ENCODE data around the gene RIPOR3. TPM values are rescaled to one million over a fixed set of nuclear protein-coding genes. Genes with fewer than 3 reads are reported as not detected.
A peak's percentile ranks its signal among the peaks of the same experiment; 100 is the strongest.

RIPOR3 gene
- total and polyA plus RNA-seq, 2 experiments from 2014 or later, result 3.0 to 4.8 TPM

- Histone ChIP-seq H3K27ac (no peak overlapping the region), H3K4me3 (no peak overlapping the region), H3K9me3 (ENCODE audit: low read depth) (no peaks in the 10 kb centered on the region), H3K27me3 (no peaks in the 10 kb centered on the region), H3K4me1 (ENCODE audit: low read depth) (no peaks in the 10 kb centered on the region), H3K36me3 (peaks cover 47% of the 10 kb centered on the region)
- no peak for DNase-seq (ENCODE audit: low read depth in 1 of 2, low spot score in 1 of 2)
- no peak for TF ChIP-seq CTCF (IDR thresholded peaks at IDR 0.05; ENCODE audit: low read depth, low read length)
These were observed 109.2 kb downstream of the RIPOR3 start for GRCh38 chr20:50582092-50582491.

GRCh38 chr20:50580842-50581544 lies 110.3 kb downstream of the RIPOR3 start:
- Histone ChIP-seq H3K27me3 (no peaks in the 10 kb centered on the region), H3K4me1 (ENCODE audit: low read depth) (no peaks in the 10 kb centered on the region), H3K27ac (no peak overlapping the region), H3K9me3 (ENCODE audit: low read depth) (no peaks in the 10 kb centered on the region), H3K4me3 (no peak overlapping the region), H3K36me3 (peaks cover 47% of the 10 kb centered on the region)
- DNase-seq (ENCODE audit: low read depth in 1 of 2, low spot score in 1 of 2), result no peak
- TF ChIP-seq CTCF (IDR thresholded peaks at IDR 0.05; ENCODE audit: low read depth, low read length), result no peak

DNA sequence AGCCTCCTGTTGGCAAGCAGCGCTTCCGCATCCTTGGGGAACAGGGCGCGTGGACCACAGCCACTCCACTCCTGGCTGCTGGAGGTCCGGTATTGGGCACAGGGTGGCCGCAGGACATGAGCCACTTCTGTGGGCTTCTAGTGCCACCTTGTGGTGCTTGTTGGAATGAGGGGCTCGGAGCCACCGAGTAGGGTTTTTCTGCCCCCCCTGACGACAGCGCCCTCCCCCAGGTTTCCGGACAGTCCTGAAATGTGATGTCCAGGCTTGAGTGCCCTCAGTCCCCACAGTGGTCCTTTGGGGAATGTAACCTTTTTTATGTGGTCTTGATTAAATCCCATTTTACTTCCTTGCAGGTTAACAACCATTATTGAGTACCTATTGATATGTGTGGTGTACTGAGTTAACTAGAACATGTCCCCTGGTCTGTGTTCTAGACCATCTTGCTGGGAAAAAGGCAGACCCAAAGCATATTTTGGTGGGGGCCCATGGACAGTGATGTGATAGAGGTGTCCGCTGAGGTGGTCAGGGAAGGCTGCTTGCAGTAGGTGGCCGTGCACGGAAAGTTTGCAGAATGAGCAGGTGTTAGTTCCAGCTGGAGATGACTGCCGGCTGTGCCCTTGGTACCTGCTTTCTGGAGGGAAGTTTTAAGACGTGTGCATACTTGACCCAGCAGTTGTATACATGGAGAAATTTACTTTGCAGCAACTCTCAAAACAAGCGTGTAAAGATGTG lies 111.2 kb downstream of the RIPOR3 start:
- H3K27me3 ChIP-seq, result no peaks in the 10 kb centered on the region
- DNase-seq (ENCODE audit: low read depth in 1 of 2, low spot score in 1 of 2), result peak; percentile 62 to 65
- no peak overlapping the region for H3K27ac ChIP-seq
- peaks cover 47% of the 10 kb centered on the region for H3K36me3 ChIP-seq
- H3K4me1 ChIP-seq (ENCODE audit: low read depth), result no peaks in the 10 kb centered on the region
- H3K4me3 ChIP-seq, result no peak overlapping the region
- no peaks in the 10 kb centered on the region for H3K9me3 ChIP-seq (ENCODE audit: low read depth)
- TF ChIP-seq CTCF (IDR thresholded peaks at IDR 0.05; ENCODE audit: low read depth, low read length), result peak; percentile 69

GRCh38 chr20:50579511-50579910 lies 111.8 kb downstream of the RIPOR3 start:
- peaks cover 47% of the 10 kb centered on the region for H3K36me3 ChIP-seq
- no peaks in the 10 kb centered on the region for H3K4me1 ChIP-seq (ENCODE audit: low read depth)
- DNase-seq (ENCODE audit: low read depth in 1 of 2, low spot score in 1 of 2), result no peak
- no peak for TF ChIP-seq CTCF (IDR thresholded peaks at IDR 0.05; ENCODE audit: low read depth, low read length)
- no peak overlapping the region for H3K27ac ChIP-seq
- no peaks in the 10 kb centered on the region for H3K9me3 ChIP-seq (ENCODE audit: low read depth)
- no peaks in the 10 kb centered on the region for H3K27me3 ChIP-seq
- no peak overlapping the region for H3K4me3 ChIP-seq

- peaks cover 41% of the 10 kb centered on the region for H3K36me3 ChIP-seq
- no peak for TF ChIP-seq CTCF (IDR thresholded peaks at IDR 0.05; ENCODE audit: low read depth, low read length)
These were observed 112.6 kb downstream of the RIPOR3 start for GRCh38 chr20:50578778-50579165.

More at GRCh38 chr20:50578778-50579165, 112.6 kb downstream of the RIPOR3 start:
- Histone ChIP-seq H3K27ac (no peak overlapping the region), H3K4me3 (no peak overlapping the region), H3K9me3 (ENCODE audit: low read depth) (no peaks in the 10 kb centered on the region), H3K4me1 (ENCODE audit: low read depth) (no peaks in the 10 kb centered on the region), H3K27me3 (no peaks in the 10 kb centered on the region)
- DNase-seq (ENCODE audit: low read depth in 1 of 2, low spot score in 1 of 2), result no peak

Measured in cardiac muscle cell (in vitro differentiated cells and primary cell).